Measurements from ENCODE around the gene VPS52.
"Not testable (repeated sequence)": the region's sequence is repeated elsewhere in the genome, so short reads cannot be mapped to it uniquely, and the experiment has no call there.

The VPS52 gene

DNA sequence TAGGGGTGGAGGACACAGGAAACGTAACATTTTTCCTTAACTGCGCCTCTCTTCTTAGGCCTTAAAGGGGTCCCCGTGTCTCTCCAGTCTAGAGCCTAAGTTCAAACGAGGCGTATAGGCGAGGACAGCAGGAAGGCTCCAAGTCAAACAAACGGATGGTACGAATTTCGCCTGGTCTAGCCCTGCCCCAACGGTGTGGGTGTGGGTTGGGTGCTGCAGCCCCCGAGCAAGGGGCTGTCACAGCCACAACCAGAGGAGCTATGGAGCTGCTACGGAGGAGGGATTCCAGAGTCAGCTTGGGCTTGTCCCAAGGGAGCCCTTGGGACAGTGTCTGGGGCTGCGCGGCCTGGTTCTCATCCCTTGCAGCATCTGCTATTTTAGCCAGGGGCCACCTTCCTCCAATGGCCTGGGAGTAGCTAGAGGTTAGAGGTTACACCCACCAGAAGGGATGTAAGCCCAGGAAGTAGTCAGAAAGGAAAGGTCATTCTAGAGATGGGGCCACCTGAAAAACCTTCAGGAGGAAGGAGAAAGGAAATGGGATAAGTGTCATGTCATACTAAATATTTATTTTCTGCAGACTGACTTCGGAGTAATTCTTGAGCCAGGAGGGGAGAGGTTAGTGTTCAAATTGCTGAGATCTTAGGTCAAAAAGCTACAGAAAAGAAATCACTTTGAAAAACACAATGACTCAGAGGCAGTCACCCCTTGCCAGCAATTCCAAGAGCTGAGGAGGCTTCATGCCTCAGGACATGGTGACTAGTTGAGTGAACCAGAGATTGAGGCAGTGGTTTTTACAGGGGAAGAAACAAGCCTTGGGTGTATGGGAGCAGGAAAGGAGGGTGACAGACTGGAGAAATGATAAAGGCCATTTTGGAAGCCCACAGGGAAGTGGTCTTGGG is 21.7 kb downstream of the VPS52 start:
- no peak for ATAC-seq
- peak in 1 of 2 donors; percentile 14 for DNase-seq
- Mint-ChIP-seq H3K9me3 (no peaks in the 10 kb centered on the region), H3K4me3 (peak overlapping the region; percentile 90 to 94), H3K4me1 (peaks cover 47% of the 10 kb centered on the region), H3K27ac (peak overlapping the region; percentile 96 to 97), H3K27me3 (no peaks in the 10 kb centered on the region)

DNA sequence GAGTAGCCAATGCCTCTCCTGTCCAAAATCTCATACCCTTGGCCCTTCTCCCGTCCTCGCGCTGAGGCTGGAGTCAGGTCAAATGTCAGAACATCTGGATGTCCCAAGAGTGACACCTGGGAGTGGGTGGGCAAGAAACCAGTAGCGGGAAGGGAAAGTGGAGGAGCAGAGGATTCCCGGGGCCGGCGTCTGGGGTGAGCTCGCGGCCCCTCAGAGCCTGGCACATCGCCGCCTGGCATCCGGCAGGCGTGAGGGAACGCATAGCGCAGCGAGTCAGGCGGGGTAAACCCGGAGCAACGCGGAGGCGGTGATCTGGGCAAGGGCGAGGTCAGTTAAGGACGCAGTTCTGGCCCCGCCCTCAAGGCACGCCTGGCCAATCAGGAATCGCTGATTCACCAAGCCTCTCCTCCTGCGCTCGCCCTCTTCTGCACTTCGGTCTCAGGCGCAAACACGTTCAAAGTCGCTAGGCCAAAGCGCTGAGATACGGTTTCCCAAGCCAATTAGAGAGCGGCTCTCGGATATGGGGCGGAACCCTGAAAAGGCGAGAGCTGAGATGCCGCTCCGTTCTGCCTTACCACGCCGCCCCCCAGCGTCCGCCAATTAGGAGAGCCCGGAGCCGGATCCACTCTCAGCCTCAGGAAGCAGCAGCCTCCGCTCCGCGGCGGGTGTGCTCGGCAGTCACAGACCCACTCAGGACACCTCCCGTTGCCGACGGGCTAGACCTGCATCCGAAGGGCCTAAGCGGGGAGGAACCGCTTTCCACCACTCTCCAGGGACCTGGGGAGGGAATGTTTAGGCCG is 22.5 kb downstream of the VPS52 start:
- Mint-ChIP-seq H3K27me3 (no peaks in the 10 kb centered on the region), H3K4me1 (peaks cover 47% of the 10 kb centered on the region), H3K4me3 (peak overlapping the region; percentile 90 to 94), H3K27ac (peak overlapping the region; percentile 96 to 99), H3K9me3 (no peaks in the 10 kb centered on the region)
- ATAC-seq = peak; percentile 90
- DNase-seq = peak; percentile 97 to 99

DNA sequence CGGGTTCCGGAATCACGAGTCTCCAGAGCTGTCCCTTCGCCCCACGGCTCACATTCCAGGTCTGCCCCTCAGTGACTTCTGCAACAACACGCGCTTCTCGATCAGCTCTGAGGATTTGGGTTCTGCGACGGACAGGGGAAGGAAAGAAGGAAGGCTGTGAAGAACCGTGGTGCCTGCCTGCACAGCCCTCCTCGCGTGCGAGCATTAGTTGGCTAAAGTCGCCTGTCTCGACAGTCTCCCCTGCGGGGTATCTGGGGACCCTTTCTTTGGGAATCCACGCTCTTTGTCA is 23.1 kb downstream of the VPS52 start:
- Mint-ChIP-seq H3K9me3 (no peaks in the 10 kb centered on the region), H3K27me3 (no peaks in the 10 kb centered on the region), H3K27ac (peak overlapping the region; percentile 85 to 99), H3K4me1 (peaks cover 52% of the 10 kb centered on the region), H3K4me3 (peak overlapping the region; percentile 90 to 94)
- ATAC-seq (peak; percentile 58), DNase-seq (no peak)

DNA sequence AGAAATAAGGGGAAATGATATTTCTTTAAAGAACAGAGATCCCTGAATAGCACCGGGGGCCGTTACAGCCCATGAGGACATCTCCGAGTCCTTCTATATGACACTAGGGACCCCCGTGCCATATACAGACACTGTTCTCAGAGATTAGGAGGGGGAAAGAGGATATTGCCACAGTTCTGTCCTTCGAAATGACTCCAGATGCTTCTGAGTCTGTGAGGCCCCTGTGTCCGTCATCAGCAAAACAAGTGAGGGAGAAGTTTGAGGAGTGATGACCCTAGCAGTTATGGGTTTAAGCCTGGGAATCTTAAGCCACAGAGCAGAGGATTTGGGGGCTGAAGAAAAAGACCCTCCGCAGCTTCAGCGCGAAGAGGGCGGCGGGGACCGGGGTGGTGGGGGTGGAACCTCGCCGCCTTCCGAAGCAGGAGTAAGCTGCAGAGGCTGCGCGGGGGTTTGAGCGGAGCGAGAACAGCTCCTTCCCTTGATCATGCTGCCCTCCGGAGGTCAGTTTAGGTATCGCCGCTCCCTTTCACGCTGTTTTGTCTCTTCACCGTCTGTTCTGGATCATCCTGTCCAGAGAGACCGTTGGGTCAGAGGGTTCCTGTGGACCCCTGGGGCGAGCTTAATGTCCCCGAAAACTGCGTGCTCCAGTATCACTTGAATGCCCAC is 23.6 kb downstream of the VPS52 start:
- Mint-ChIP-seq H3K27me3 (no peaks in the 10 kb centered on the region), H3K4me1 (peaks cover 56% of the 10 kb centered on the region), H3K27ac (peak overlapping the region; percentile 85 to 99), H3K4me3 (peak overlapping the region; percentile 90 to 94), H3K9me3 (no peaks in the 10 kb centered on the region)
- ATAC-seq = peak; percentile 59
- DNase-seq = peak; percentile 91 to 92

DNA sequence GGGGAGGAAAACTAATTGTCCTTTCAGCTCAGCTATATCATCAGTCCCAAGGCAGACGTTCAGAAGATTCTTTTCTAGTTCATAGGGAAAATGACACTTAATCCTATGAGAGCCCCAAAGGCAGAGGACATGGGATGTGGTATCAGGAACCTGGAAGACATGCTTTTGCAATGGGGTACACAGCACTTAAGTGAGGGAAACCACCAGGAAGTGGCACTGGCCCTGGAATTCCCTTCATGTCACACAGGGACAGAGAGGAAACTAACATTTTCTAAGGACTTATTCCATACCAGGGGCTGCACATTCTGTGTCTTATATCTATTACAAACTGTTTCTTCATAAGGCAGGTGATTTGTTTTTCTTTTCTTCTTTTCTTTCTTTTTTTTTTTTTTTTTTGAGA is 28.2 kb downstream of the VPS52 start:
- H3K9me3 Mint-ChIP-seq = no peaks in the 10 kb centered on the region
- DNase-seq (no peak), ATAC-seq (no peak)
- peaks cover 35% of the 10 kb centered on the region for H3K4me1 Mint-ChIP-seq
- no peak overlapping the region for H3K4me3 Mint-ChIP-seq
- no peak overlapping the region for H3K27ac Mint-ChIP-seq
- H3K27me3 Mint-ChIP-seq = peaks cover 7% of the 10 kb centered on the region

DNA sequence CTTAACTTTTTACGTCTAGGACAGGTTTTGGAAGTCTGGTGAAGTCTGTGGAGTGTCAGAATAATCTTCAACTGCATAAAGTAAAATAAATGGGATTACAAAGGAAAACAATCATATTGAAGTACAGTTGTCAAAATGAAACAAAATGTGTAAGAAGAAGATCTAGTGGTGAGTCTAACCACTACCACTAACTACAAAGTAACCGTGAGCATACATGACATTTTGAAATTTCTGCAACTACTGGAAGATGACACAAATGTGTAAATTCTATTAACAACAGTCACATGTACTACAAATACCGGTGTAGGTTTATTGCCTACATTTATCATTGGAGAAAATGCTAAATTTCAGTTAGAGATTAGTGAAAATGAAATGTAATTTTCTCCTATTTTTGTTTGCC is 29.7 kb downstream of the VPS52 start:
- Mint-ChIP-seq H3K27ac (peak overlapping the region in 1 of 2 donors; percentile 36), H3K4me3 (peak overlapping the region; percentile 56 to 58), H3K9me3 (no peaks in the 10 kb centered on the region), H3K27me3 (peaks cover 7% of the 10 kb centered on the region), H3K4me1 (peaks cover 27% of the 10 kb centered on the region)
- ATAC-seq (peak; percentile 98), DNase-seq (no peak)

DNA sequence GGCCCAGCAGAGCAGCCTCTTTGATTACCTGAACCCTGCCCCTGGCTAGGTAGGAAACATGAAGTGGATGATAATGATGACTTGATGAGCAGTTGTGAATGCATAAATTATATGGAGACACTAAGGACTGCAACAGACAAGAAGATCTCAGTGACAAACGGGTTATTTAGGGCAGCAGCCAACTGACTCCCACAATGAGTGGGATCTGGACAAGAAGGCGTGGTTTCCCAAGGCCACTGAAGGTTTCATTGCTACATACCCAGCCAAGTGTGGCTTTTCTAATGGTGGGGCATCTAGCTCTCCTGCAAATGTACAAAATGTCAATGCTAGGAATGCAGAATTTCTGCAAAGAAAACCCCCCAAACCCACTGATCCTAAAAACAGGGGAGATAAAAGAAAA is 33.9 kb downstream of the VPS52 start:
- H3K4me3 Mint-ChIP-seq = no peak overlapping the region
- no peak overlapping the region for H3K27ac Mint-ChIP-seq
- DNase-seq = no peak
- no peak for ATAC-seq
- peaks cover 15% of the 10 kb centered on the region for H3K4me1 Mint-ChIP-seq
- H3K27me3 Mint-ChIP-seq = peaks cover 25% of the 10 kb centered on the region
- H3K9me3 Mint-ChIP-seq = no peaks in the 10 kb centered on the region

DNA sequence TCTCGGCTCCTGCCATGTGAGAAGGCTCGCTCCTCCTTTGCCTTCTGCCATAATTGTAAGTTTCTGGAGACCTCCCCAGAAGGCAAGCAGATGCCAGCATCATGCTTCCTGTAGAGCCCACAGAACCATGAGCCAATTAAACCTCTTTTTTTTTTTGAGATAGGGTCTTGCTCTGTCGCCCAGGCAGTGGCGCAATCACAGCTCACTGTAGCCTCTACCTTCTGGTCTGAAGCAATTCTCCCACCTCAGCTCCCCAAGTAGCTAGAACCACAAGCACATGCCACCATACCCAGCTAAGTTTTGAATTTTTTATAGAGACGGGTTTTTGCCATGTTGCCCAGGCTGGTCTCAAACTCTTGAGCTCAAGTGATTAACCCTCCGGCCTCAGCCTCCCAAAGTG is 34.8 kb downstream of the VPS52 start:
- H3K4me3 Mint-ChIP-seq = no peak overlapping the region
- DNase-seq (no peak), ATAC-seq (no peak)
- H3K9me3 Mint-ChIP-seq = no peaks in the 10 kb centered on the region
- peaks cover 25% of the 10 kb centered on the region for H3K27me3 Mint-ChIP-seq
- peaks cover 7% of the 10 kb centered on the region for H3K4me1 Mint-ChIP-seq
- no peak overlapping the region for H3K27ac Mint-ChIP-seq

DNA sequence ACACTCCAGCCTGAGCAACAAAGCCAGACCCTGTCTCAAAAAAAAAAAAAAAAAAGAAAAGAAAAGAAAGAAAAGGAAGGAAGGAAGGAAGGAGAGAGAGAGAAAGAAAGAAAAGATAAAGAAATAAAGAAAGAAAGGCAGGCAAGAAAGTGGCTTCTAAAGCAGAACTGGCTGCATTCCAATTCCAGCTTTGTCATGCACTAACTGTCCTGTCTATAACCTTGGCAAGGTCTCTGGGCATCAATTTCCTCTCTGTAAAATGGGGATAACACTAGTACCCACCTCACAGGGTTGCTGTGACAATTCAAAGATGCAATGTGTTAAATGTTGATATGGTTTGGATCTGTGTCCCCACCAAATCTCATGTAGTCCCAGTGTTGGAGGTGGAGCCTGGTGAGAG is 35.3 kb downstream of the VPS52 start:
- Mint-ChIP-seq H3K4me3 (no peak overlapping the region), H3K27ac (no peak overlapping the region), H3K27me3 (peaks cover 30% of the 10 kb centered on the region), H3K9me3 (no peaks in the 10 kb centered on the region), H3K4me1 (peaks cover 3% of the 10 kb centered on the region)
- DNase-seq (no peak), ATAC-seq (no peak)

DNA sequence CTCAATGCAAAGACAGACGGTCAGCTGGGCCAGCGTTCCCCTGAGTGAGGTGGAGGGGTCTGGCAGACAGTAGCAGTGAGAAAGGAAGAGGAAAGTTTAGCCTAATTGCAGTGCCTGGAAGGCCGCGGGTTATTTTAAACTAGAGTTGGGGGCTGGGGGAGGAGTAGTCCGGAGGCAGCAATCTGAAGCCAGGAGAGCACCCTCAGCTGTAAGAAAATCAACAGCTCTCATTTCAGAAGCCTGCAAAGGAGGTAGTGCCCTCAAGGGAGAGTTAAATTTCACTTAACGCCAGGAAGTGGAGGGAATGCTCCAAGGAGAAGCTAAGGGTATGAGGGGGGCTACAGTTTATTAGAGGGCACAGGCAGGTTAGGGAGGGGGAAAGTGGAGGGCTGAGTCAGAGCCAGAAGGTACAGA is 36.4 kb downstream of the VPS52 start:
- H3K27me3 Mint-ChIP-seq = peaks cover 32% of the 10 kb centered on the region
- ATAC-seq = no peak
- H3K4me1 Mint-ChIP-seq = peaks cover 5% of the 10 kb centered on the region
- H3K4me3 Mint-ChIP-seq = no peak overlapping the region
- no peak overlapping the region for H3K27ac Mint-ChIP-seq
- no peak for DNase-seq
- no peaks in the 10 kb centered on the region for H3K9me3 Mint-ChIP-seq

DNA sequence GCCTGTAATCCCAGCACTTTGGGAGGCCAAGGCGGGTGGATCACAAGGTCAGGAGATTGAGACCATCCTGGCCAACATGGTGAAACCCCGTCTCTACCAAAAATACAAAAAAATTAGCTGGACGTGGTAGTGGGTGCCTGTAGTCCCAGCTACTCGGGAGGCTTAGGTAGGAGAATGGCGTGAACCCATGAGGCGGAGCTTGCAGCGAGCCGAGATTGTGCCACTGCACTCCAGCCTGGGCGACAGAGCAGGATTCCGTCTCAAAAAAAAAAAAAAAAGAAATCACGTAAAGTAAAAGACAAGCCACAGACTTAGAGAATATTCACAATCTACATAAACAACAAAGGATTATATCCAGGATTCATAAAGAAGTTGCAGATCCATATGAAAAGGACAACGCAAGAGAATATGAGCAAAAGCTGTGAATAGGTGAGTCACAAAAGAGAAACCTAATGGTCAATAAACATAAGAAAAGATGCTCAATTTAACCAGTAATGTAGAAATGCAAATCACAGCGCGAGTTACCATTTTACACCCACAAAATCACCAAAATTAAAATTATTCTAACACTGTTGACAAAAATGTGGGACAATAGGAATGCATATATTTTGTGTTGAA is 45.1 kb downstream of the VPS52 start:
- not testable (repeated sequence) for H3K4me3 Mint-ChIP-seq, ATAC-seq, DNase-seq, H3K27ac Mint-ChIP-seq, H3K4me1 Mint-ChIP-seq, H3K9me3 Mint-ChIP-seq
- peaks cover 40% of the 10 kb centered on the region for H3K27me3 Mint-ChIP-seq

DNA sequence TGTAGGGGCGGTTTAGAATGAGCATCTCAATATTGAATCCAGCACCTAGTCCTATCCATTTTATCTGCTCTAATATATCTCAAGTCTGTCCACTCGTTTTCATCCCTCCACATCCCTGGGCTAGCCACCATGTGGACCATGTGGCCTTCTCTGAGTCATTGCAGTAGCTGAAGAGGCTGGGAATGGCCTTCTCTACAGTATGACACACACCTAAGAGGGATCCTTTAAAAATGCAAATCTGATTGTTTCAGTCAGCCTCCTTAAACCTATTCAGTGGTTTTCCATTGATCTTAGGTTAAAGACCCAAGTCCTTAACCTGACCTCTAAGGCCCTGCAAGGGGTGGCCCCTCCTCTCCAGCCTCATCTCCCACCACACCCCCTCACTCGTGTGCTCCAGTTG is 54.0 kb downstream of the VPS52 start:
- H3K27ac Mint-ChIP-seq = no peak overlapping the region
- peaks cover 45% of the 10 kb centered on the region for H3K4me1 Mint-ChIP-seq
- no peak for DNase-seq
- H3K27me3 Mint-ChIP-seq = peaks cover 31% of the 10 kb centered on the region
- no peaks in the 10 kb centered on the region for H3K9me3 Mint-ChIP-seq
- no peak for ATAC-seq
- no peak overlapping the region for H3K4me3 Mint-ChIP-seq

DNA sequence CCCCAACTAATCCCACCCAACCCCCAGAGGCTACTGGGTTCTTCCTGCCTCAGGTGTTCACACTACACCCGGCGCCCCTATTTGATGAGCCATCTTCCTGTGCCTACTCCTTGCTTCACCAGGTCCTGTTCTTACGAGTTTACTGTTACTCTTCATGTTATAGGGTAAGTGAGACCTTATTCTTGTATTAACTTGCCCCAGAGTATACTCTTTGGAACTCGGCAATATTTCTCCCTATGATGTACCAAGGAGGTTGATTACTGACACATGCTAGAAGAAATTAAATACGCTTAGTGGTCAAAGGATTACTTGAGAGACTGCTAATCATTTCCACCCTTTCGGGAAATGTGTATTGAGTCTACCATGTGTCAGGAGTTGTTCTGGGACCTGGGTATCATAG is 54.4 kb downstream of the VPS52 start:
- Mint-ChIP-seq H3K9me3 (no peaks in the 10 kb centered on the region), H3K4me3 (no peak overlapping the region), H3K4me1 (peaks cover 50% of the 10 kb centered on the region), H3K27ac (no peak overlapping the region), H3K27me3 (peaks cover 29% of the 10 kb centered on the region)
- no peak for ATAC-seq
- DNase-seq = no peak

DNA sequence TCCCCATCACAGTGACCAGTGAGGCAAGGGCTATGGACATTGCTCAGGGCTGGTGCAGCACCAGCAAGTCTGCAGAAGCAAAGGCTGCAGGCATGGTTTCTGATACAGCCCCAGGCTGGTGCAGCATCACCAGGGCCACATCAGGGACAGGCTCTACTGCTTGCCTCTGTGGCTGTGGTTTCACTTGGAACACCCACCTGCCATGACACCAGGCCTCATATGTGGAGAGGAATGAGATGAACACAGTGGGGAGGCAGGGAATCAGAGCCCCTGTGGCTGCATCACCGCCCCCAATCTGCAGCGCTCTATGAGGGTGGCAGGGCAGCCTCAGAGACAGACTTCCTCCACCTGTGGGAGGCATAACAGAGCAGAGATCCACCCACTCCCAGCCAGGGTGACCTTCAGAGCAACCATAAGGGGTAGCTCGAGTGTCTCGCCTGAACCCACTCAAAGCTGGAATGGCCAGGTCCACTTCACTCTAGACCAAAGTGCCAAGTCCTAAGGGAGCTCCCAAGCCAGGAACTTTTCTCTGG is 55.5 kb downstream of the VPS52 start:
- H3K27ac Mint-ChIP-seq = no peak overlapping the region
- DNase-seq = no peak
- ATAC-seq = peak; percentile 39
- H3K27me3 Mint-ChIP-seq = peaks cover 29% of the 10 kb centered on the region
- H3K9me3 Mint-ChIP-seq = no peaks in the 10 kb centered on the region
- peaks cover 55% of the 10 kb centered on the region for H3K4me1 Mint-ChIP-seq
- no peak overlapping the region for H3K4me3 Mint-ChIP-seq

All from stimulated activated naive CD8-positive, alpha-beta T cell treated with anti-CD3 and anti-CD28 coated beads, Interleukin-15, amount 100 ng/mL, for 72 hours (primary cell).